Lower leg skin (tissue), 3 donors: ENCODE results near the gene HNMT.

ENCODE experiments used
- POLR2A ChIP-seq, 2 donors: fragments of 450-650 bp; IDR thresholded peaks; one replicate each; pipeline ENCODE4 v1.6.1; 2016 to 2017; ENCODE audit warnings: antibody characterized with exemption in 2 of 2, mild to moderate bottlenecking in 1 of 2, moderate library complexity in 1 of 2
- TF ChIP-seq, protein P1 (sequence below), 3 donors: fragments of 450-650 bp; IDR thresholded peaks; one replicate each; pipeline ENCODE4 v1.5.1; 2016; ENCODE audit warnings: antibody characterized with exemption in 3 of 3, mild to moderate bottlenecking in 3 of 3, moderate library complexity in 2 of 3

- TF ChIP-seq, protein P1, sequence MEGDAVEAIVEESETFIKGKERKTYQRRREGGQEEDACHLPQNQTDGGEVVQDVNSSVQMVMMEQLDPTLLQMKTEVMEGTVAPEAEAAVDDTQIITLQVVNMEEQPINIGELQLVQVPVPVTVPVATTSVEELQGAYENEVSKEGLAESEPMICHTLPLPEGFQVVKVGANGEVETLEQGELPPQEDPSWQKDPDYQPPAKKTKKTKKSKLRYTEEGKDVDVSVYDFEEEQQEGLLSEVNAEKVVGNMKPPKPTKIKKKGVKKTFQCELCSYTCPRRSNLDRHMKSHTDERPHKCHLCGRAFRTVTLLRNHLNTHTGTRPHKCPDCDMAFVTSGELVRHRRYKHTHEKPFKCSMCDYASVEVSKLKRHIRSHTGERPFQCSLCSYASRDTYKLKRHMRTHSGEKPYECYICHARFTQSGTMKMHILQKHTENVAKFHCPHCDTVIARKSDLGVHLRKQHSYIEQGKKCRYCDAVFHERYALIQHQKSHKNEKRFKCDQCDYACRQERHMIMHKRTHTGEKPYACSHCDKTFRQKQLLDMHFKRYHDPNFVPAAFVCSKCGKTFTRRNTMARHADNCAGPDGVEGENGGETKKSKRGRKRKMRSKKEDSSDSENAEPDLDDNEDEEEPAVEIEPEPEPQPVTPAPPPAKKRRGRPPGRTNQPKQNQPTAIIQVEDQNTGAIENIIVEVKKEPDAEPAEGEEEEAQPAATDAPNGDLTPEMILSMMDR (IDR thresholded peaks at IDR 0.05), result no peak
- TF ChIP-seq POLR2A (IDR thresholded peaks at IDR 0.05), result no peak
Observed at GRCh38 chr2:137967042-137967441, 2.8 kb downstream of the HNMT start.
